Activated B cell treated with CpG ODN at 0.5 μM for 24 hours (primary cell): ENCODE measurements around the gene PTPN3. TPM values are rescaled to one million over a fixed set of nuclear protein-coding genes. Genes with fewer than 3 reads are reported as not detected.

Source experiments
- ATAC-seq: fragments of 200-7000 bp; cut with Tn5 transposase; one replicate; pipeline ENCODE4 v1.10.0; 2021; ENCODE audit warnings: low read depth, mild to moderate bottlenecking, moderate library complexity
- CTCF ChIA-PET: fragments of 350-600 bp; sonication (Branson Sonifier 250); formaldehyde crosslinking; loops from one replicate; lab custom pipeline; 2021; ENCODE audit warnings: antibody characterized with exemption; lab: Charles Lee
- POLR2A ChIA-PET: fragments of 350-600 bp; sonication (Branson Sonifier 250); formaldehyde crosslinking; loops from one replicate; lab custom pipeline; 2021; ENCODE audit warnings: antibody characterized with exemption; lab: Charles Lee
- DNase-seq: peaks from one replicate; pipeline ENCODE4 v3.0.0; 2022
- H3K27ac Mint-ChIP-seq: one replicate; pipeline ENCODE4 v1.8.0; 2020; ENCODE audit warnings: mixed read lengths
- H3K27me3 Mint-ChIP-seq: one replicate; pipeline ENCODE4 v1.8.0; 2021; ENCODE audit warnings: mixed read lengths
- H3K36me3 Mint-ChIP-seq: one replicate; pipeline ENCODE4 v1.8.0; 2021; ENCODE audit warnings: low read depth, mixed read lengths
- H3K4me1 Mint-ChIP-seq: one replicate; pipeline ENCODE4 v1.8.0; 2021; ENCODE audit warnings: mixed read lengths
- H3K4me3 Mint-ChIP-seq: one replicate; pipeline ENCODE4 v1.8.0; 2020; ENCODE audit warnings: mild to moderate bottlenecking, mixed read lengths
- H3K9me3 Mint-ChIP-seq: one replicate; pipeline ENCODE4 v1.8.0; 2020; ENCODE audit warnings: mixed read lengths
- CTCF ChIP-seq: fragments of 200-600 bp; IDR thresholded peaks from one replicate; pipeline ENCODE4 v1.8.0; 2022; ENCODE audit warnings: antibody characterized with exemption, mild to moderate bottlenecking
- intact Hi-C: fragments of 100-400 bp; cut with micrococcal nuclease; formaldehyde crosslinking; loops from one replicate; pipeline ENCODE4 v1.15.1; 2024
- total RNA-seq: library from RNA; stranded (reverse); gene quantifications from 2 replicates; pipeline ENCODE4 v1.2.3, GENCODE V29; 2022

Gene PTPN3
- total RNA-seq, 1 donor from 2014 or later: 0.09 TPM

- ATAC-seq (no peak), DNase-seq (no peak)
- H3K4me1 Mint-ChIP-seq: no peaks in the 10 kb centered on the region
- no peaks in the 10 kb centered on the region for H3K9me3 Mint-ChIP-seq
- no peak overlapping the region for H3K27ac Mint-ChIP-seq
- H3K4me3 Mint-ChIP-seq: no peak overlapping the region
- POLR2A ChIA-PET: no interaction called here
- peaks cover 18% of the 10 kb centered on the region for H3K27me3 Mint-ChIP-seq
- intact Hi-C loops: no loop called here
- H3K36me3 Mint-ChIP-seq: no peaks in the 10 kb centered on the region
- TF ChIP-seq CTCF: no peak
- CTCF ChIA-PET: no interaction called here
Measured at GRCh38 chr9:109475526-109475925, 22.6 kb downstream of the PTPN3 start.

- H3K27me3 Mint-ChIP-seq: peaks cover 21% of the 10 kb centered on the region
- no peaks in the 10 kb centered on the region for H3K36me3 Mint-ChIP-seq
- ATAC-seq (no peak), DNase-seq (no peak)
- intact Hi-C loops: no loop called here
- H3K27ac Mint-ChIP-seq: no peak overlapping the region
- H3K4me1 Mint-ChIP-seq: no peaks in the 10 kb centered on the region
- no peak overlapping the region for H3K4me3 Mint-ChIP-seq
- ChIA-PET POLR2A (no interaction called here), CTCF (no interaction called here)
- TF ChIP-seq CTCF: no peak
- H3K9me3 Mint-ChIP-seq: no peaks in the 10 kb centered on the region
Measured at GRCh38 chr9:109474944-109475343, 23.2 kb downstream of the PTPN3 start.

- Mint-ChIP-seq H3K4me3 (no peak overlapping the region), H3K4me1 (no peaks in the 10 kb centered on the region), H3K9me3 (no peaks in the 10 kb centered on the region), H3K36me3 (no peaks in the 10 kb centered on the region), H3K27me3 (peaks cover 21% of the 10 kb centered on the region), H3K27ac (no peak overlapping the region)
- no peak for TF ChIP-seq CTCF
- no peak for ATAC-seq
- POLR2A ChIA-PET: no interaction called here
- no peak for DNase-seq
- CTCF ChIA-PET: no interaction called here
- intact Hi-C loops: no loop called here
Measured at GRCh38 chr9:109474170-109474569, 23.9 kb downstream of the PTPN3 start.

- DNase-seq: no peak
- Mint-ChIP-seq H3K9me3 (no peaks in the 10 kb centered on the region), H3K4me3 (no peak overlapping the region), H3K4me1 (no peaks in the 10 kb centered on the region), H3K27ac (no peak overlapping the region), H3K27me3 (peaks cover 21% of the 10 kb centered on the region), H3K36me3 (no peaks in the 10 kb centered on the region)
- TF ChIP-seq CTCF: no peak
- ChIA-PET POLR2A (no interaction called here), CTCF (no interaction called here)
- no peak for ATAC-seq
- intact Hi-C loops: no loop called here
Measured at GRCh38 chr9:109473329-109473728, 24.8 kb downstream of the PTPN3 start.

- intact Hi-C loops: no loop called here
- H3K4me1 Mint-ChIP-seq: no peaks in the 10 kb centered on the region
- H3K36me3 Mint-ChIP-seq: no peaks in the 10 kb centered on the region
- POLR2A ChIA-PET: no interaction called here
- ATAC-seq (no peak), DNase-seq (no peak)
- H3K9me3 Mint-ChIP-seq: no peaks in the 10 kb centered on the region
- peaks cover 25% of the 10 kb centered on the region for H3K27me3 Mint-ChIP-seq
- CTCF ChIA-PET: no interaction called here
- H3K27ac Mint-ChIP-seq: no peak overlapping the region
- no peak for TF ChIP-seq CTCF
- H3K4me3 Mint-ChIP-seq: no peak overlapping the region
Measured at GRCh38 chr9:109471475-109472393, 26.4 kb downstream of the PTPN3 start.
